ENCODE data around the gene MLXIPL.
A peak's percentile ranks its signal among the peaks of the same experiment; 100 is the strongest.
"Not testable (repeated sequence)": the region's sequence is repeated elsewhere in the genome, so short reads cannot be mapped to it uniquely, and the experiment has no call there.

MLXIPL gene

DNA sequence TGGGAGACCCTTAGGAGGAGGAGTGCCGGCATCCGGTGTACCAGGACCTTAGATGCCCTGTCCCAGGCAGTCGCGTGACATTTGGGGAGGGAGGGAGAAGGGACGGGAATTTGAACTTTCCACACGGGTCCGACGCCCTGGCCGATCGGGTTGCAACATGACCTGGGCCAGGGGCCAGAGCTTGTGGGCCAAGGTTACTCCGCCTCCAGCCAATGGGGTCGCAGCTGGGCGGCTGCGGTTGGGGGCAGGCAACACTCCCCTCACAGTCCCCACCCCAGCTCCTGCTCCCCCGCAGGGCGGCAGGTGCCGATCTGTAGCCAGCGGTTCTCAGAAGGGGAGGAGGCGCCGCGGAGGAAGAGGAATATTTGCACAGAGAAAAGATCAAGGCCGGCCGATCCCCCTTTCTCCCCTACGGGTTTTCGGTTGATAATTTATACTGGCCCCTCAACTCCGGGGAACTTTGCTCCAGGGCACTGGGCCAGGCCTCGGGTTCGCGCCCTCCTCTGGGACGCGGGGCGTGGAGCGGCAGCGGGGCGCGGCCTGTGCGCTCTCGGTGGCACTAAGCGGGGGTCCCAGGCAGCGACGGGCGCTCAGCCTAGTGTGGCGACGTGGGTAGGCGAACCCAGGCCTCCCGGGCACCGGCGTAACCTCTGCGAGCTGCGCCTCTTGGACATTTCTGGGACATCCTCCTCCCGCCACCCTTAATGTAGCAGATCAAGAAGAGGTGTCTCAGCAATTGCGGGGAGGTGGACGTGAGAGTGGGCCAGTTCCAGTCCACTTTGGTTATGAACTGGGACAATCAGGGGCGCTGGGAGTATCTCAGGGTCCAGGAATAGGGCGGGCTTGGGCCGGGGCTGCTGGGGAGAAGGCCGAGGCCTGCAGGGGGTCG is 1.2 kb downstream of the MLXIPL start:
- peaks cover 0 to 23% (median 0%) of the 10 kb centered on the region in 11 experiments; a peak in 7 of 22 replicates for H4K20me1 ChIP-seq
- peak overlapping the region; percentile 7 to 50 (median 32); a peak in 14 of 20 replicates for H3K4me3 ChIP-seq
- peak overlapping the region in 4 of 11 experiments; percentile 2 to 39 (median 34); a peak in 5 of 22 replicates for H3K9ac ChIP-seq
- no peak for TF ChIP-seq Cebpa-rat (IDR thresholded peaks at IDR 0.05)
- no peak overlapping the region for H3K27ac ChIP-seq
- H3K4me2 ChIP-seq = peak overlapping the region; percentile 54 to 86 (median 78)
- peaks cover 9 to 18% (median 10%) of the 10 kb centered on the region in 10 experiments; a peak in 19 of 20 replicates for H3K4me1 ChIP-seq
- H3K9me3 ChIP-seq (replicated peaks in 1 of 11) = no peaks in the 10 kb centered on the region
- no peaks in the 10 kb centered on the region for H3K36me3 ChIP-seq
- H3K27me3 ChIP-seq = peaks cover 48 to 77% (median 67%) of the 10 kb centered on the region in 11 experiments

DNA sequence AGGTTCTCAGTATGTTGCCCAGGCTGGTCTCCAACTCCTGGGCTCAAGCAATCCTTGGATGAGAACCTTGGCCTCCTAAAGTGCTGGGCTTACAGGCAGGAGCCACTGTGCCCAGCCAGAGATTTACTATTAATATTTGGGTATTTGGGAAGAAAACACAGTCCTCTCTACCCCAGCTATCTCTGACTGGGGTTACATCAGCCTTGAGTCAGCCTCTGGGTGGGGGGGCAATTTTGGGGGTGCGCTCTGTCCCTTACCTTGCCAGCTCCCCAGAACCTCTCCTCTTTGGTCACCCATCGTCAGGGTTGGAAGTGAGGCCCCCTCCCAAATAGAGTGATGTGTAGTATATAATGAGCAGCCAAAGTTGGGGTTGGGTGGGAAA is 1.8 kb downstream of the MLXIPL start:
- H3K4me1 ChIP-seq = peaks cover 9 to 18% (median 10%) of the 10 kb centered on the region in 10 experiments; a peak in 19 of 20 replicates
- H4K20me1 ChIP-seq = peaks cover 0 to 22% (median 0%) of the 10 kb centered on the region in 11 experiments; a peak in 7 of 22 replicates
- no peaks in the 10 kb centered on the region for H3K9me3 ChIP-seq (replicated peaks in 1 of 11)
- H3K9ac ChIP-seq = no peak overlapping the region
- TF ChIP-seq Cebpa-rat (IDR thresholded peaks at IDR 0.05) = no peak
- peaks cover 48 to 72% (median 61%) of the 10 kb centered on the region in 11 experiments for H3K27me3 ChIP-seq
- H3K27ac ChIP-seq = no peak overlapping the region
- H3K4me2 ChIP-seq = peak overlapping the region in 4 of 11 experiments; percentile 73 to 86 (median 80); a peak in 6 of 22 replicates
- no peaks in the 10 kb centered on the region for H3K36me3 ChIP-seq
- 0 out of 20 replicates have a peak overlapping the region, but pooled peaks of 1 of the 10 experiments have one; percentile 34 for H3K4me3 ChIP-seq

- H3K27me3 ChIP-seq = peaks cover 48 to 63% (median 54%) of the 10 kb centered on the region in 11 experiments
- H3K4me2 ChIP-seq = no peak overlapping the region
Observed at GRCh38 chr7:73621168-73622063, 2.9 kb downstream of the MLXIPL start.

GRCh38 chr7:73619394-73619793 is 4.9 kb downstream of the MLXIPL start:
- Histone ChIP-seq H3K4me1 (peaks cover 9 to 21% (median 11%) of the 10 kb centered on the region in 10 experiments; a peak in 19 of 20 replicates), H3K27me3 (peaks cover 35 to 50% (median 39%) of the 10 kb centered on the region in 11 experiments), H4K20me1 (peaks cover 0 to 12% (median 0%) of the 10 kb centered on the region in 11 experiments; a peak in 7 of 22 replicates)
- not testable (repeated sequence) for H3K36me3 ChIP-seq; H3K27ac ChIP-seq; H3K9ac ChIP-seq; H3K4me2 ChIP-seq; H3K4me3 ChIP-seq; H3K9me3 ChIP-seq (replicated peaks in 1 of 11)

More at GRCh38 chr7:73621168-73622063, 2.9 kb downstream of the MLXIPL start:
- Histone ChIP-seq H3K36me3 (no peaks in the 10 kb centered on the region), H3K4me1 (peaks cover 9 to 12% (median 10%) of the 10 kb centered on the region in 10 experiments; a peak in 19 of 20 replicates), H4K20me1 (peaks cover 0 to 16% (median 0%) of the 10 kb centered on the region in 11 experiments; a peak in 7 of 22 replicates), H3K27ac (no peak overlapping the region), H3K9me3 (replicated peaks in 1 of 11) (no peaks in the 10 kb centered on the region), H3K9ac (no peak overlapping the region), H3K4me3 (no peak overlapping the region)
- no peak for TF ChIP-seq Cebpa-rat (IDR thresholded peaks at IDR 0.05)

- H3K9ac ChIP-seq = no peak overlapping the region
- H3K36me3 ChIP-seq = no peaks in the 10 kb centered on the region
- no peak overlapping the region for H3K4me2 ChIP-seq
- no peak overlapping the region for H3K4me3 ChIP-seq
- H3K4me1 ChIP-seq = peaks cover 8 to 19% (median 9%) of the 10 kb centered on the region in 10 experiments; a peak in 19 of 20 replicates
- H3K27me3 ChIP-seq = peaks cover 28 to 48% (median 38%) of the 10 kb centered on the region in 11 experiments
- H3K27ac ChIP-seq = no peak overlapping the region
- H3K9me3 ChIP-seq (replicated peaks in 1 of 11) = no peaks in the 10 kb centered on the region
- peaks cover 0 to 10% (median 0%) of the 10 kb centered on the region in 11 experiments; a peak in 6 of 22 replicates for H4K20me1 ChIP-seq
- no peak for TF ChIP-seq Cebpa-rat (IDR thresholded peaks at IDR 0.05)
Observed at GRCh38 chr7:73618538-73618937, 5.8 kb downstream of the MLXIPL start.

GRCh38 chr7:73617520-73617919 is 6.8 kb downstream of the MLXIPL start:
- not testable (repeated sequence) for H3K4me3 ChIP-seq; H3K9me3 ChIP-seq (replicated peaks in 1 of 11); H3K9ac ChIP-seq; H3K27ac ChIP-seq; H3K36me3 ChIP-seq; H3K4me2 ChIP-seq
- H4K20me1 ChIP-seq = peaks cover 0 to 12% (median 0%) of the 10 kb centered on the region in 11 experiments; a peak in 2 of 22 replicates
- peaks cover 0 to 12% (median 0%) of the 10 kb centered on the region in 10 experiments; a peak in 4 of 20 replicates for H3K4me1 ChIP-seq
- H3K27me3 ChIP-seq = peaks cover 26 to 48% (median 38%) of the 10 kb centered on the region in 11 experiments

- Histone ChIP-seq H3K9me3 (replicated peaks in 1 of 11) (no peaks in the 10 kb centered on the region), H3K27me3 (peaks cover 14 to 37% (median 27%) of the 10 kb centered on the region in 11 experiments), H3K4me2 (peak overlapping the region in 2 of 11 experiments; percentile 5 to 29; a peak in 2 of 22 replicates), H3K4me3 (no peak overlapping the region), H4K20me1 (peaks cover 0 to 21% (median 0%) of the 10 kb centered on the region in 11 experiments; a peak in 2 of 22 replicates), H3K27ac (no peak overlapping the region), H3K9ac (no peak overlapping the region), H3K36me3 (no peaks in the 10 kb centered on the region), H3K4me1 (peaks cover 0 to 12% (median 0%) of the 10 kb centered on the region in 10 experiments; a peak in 4 of 20 replicates)
- no peak for TF ChIP-seq Cebpa-rat (IDR thresholded peaks at IDR 0.05)
Observed at GRCh38 chr7:73615886-73616285, 8.4 kb downstream of the MLXIPL start.

GRCh38 chr7:73614937-73615336 is 9.4 kb downstream of the MLXIPL start:
- H4K20me1 ChIP-seq = peaks cover 0 to 27% (median 0%) of the 10 kb centered on the region in 11 experiments; a peak in 2 of 22 replicates
- H3K4me1 ChIP-seq = peaks cover 0 to 12% (median 0%) of the 10 kb centered on the region in 10 experiments; a peak in 4 of 20 replicates
- not testable (repeated sequence) for H3K4me3 ChIP-seq; H3K9me3 ChIP-seq (replicated peaks in 1 of 11); H3K27ac ChIP-seq; H3K36me3 ChIP-seq; H3K9ac ChIP-seq
- H3K4me2 ChIP-seq = 0 out of 22 replicates have a peak overlapping the region, but pooled peaks of 1 of the 11 experiments have one; percentile 14
- H3K27me3 ChIP-seq = peaks cover 9 to 30% (median 22%) of the 10 kb centered on the region in 11 experiments; a peak in 20 of 22 replicates

Data from BLaER1 treated with 17β-estradiol and CSF1 and Interleukin-3, amounts not matched to agents 10 nM and 100 nM (cell line).